Astrocyte (in vitro differentiated cells and primary cell): ENCODE measurements around the gene ADAMTS13.

ENCODE experiments used
- EZH2 ChIP-seq: IDR thresholded peaks from 2 replicates; pipeline ENCODE4 v1.6.1; 2012; ENCODE audit warnings: mild to moderate bottlenecking, low read length, inconsistent platforms; ENCODE audit not compliant: insufficient read depth
- TF ChIP-seq, protein P1 (sequence below): IDR thresholded peaks from 2 replicates; pipeline ENCODE4 v1.5.1; 2011; ENCODE audit warnings: low read depth, mild to moderate bottlenecking, inconsistent platforms, low read length, moderate library complexity; ENCODE audit not compliant: insufficient read depth

DNA sequence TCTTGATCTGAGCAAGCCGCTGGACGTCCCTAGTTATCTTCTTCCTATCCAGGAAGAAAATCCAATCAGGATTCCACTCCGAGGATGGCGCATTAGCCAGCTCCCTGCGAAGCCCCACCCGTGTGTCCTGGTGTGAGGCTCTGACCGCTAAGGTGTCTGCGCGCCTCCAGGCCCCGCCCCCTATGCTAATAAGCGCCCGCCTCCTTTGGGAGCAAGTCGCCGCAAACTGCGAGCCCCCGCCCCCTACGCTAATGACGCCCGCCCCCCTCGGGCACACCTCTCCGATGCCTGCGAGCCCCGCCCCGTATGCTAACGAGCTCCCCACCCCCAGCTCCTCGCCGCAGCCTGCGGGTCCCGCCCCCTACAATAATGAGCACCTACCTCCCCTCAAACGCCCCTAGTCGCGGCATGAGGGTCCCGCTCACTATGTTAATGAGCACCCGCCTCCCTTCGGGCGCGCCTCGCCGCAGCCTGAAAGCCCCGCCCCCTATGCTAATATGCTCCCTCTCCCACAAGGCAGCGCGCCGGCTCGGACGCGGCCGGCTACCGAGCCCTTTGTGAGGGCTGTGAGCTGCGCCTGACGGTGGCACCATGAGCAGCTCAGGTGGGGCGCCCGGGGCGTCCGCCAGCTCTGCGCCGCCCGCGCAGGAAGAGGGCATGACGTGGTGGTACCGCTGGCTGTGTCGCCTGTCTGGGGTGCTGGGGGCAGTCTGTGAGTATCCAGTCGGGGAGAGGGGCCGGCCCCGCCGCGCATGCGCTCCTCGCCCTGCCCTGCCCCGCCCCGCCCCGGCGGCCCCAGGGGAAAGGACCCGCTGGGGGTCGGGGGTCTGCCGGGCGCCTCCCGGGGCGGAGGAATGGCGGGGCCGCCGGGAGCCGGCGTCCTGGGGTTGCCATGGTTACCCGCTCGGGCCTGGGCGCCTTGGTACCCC lies 37.6 kb downstream of the ADAMTS13 start, which contains the start of gene CACFD1:
- TF ChIP-seq, protein P1, sequence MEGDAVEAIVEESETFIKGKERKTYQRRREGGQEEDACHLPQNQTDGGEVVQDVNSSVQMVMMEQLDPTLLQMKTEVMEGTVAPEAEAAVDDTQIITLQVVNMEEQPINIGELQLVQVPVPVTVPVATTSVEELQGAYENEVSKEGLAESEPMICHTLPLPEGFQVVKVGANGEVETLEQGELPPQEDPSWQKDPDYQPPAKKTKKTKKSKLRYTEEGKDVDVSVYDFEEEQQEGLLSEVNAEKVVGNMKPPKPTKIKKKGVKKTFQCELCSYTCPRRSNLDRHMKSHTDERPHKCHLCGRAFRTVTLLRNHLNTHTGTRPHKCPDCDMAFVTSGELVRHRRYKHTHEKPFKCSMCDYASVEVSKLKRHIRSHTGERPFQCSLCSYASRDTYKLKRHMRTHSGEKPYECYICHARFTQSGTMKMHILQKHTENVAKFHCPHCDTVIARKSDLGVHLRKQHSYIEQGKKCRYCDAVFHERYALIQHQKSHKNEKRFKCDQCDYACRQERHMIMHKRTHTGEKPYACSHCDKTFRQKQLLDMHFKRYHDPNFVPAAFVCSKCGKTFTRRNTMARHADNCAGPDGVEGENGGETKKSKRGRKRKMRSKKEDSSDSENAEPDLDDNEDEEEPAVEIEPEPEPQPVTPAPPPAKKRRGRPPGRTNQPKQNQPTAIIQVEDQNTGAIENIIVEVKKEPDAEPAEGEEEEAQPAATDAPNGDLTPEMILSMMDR = no peak
- no peak for TF ChIP-seq EZH2
